CD4-positive, alpha-beta T cell treated with Interleukin-15 for 1 hour (primary cell): ENCODE results near the gene KDM4B.

Experiments
- DNase-seq: peaks from one replicate; pipeline ENCODE4 v3.0.0-alpha.2; 2020

The KDM4B gene

DNA sequence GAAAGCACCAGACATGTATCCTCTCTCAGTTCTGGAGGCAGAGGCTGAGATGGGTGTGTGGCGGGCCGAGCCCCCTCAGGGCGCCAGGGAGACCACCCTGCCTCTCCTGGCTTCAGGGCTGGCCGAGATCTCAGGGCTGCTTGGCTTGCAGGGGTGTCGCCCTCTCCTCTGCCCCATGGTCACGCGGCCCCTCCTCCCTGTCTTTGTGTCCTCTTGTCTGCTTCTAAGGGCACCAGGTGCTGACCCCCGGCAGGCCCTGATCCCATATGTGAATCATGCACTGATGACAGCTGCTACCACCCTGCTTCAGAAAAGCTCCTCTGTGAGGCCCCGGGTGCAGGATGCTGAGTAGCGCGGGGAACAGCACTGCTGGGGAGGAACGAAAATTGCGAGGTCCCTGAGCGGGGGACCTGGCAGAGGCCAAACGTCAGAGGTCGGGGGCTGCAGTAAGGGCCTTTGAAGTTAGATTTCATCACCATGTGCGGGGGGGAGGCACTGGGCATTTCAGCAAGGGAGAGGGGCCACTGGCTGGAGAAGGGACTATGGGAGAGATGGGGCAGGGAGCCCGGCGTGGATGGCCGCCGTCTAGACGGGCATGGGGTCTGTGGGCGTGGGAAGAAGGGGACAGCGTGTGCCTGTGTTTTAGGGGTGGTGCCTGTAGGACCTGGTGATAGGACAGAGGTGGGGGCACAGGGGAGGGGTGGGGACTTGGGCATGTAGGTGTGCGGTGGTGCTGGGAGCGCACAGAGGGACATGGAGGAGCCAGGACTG lies 125.2 kb downstream of the KDM4B start:
- DNase-seq = no peak

DNA sequence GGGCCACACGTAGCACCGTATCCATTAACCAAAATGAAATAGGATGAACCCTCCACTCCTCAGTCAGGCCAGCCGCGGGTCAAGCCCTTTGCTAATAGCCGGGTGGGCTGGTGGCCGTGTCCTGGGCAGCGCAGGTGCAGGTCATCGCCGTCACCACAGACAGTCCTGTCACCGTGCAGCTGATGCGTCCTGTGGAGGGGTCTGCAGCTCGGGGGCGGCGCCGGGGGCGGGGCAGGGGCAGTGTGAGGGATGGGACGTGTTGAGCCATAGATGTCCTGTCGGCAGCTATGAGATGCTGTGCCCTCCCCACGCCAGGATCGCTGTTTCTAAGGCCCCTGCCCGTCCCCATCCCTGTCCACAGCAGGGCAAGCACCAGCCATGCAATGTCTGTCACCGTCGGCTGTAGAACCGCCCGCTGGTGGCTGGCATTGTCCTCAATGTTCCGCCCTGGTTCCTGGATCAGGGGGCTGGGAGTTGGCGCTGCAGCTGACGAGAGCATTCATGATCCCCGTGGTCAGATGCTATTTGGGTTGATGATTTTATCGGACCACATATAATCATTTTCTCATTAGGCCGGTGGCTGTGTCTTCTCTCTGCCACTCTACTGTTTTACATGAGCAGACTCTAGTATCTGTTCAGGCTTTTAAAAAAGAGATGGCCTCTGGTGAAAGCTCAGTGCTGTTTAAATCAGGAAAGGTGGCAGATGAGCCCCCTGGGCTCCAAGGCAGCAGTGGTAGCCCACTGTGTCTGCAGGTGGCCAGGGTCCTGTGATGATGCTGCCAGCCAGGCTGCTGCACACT lies 126.1 kb downstream of the KDM4B start:
- no peak for DNase-seq

DNA sequence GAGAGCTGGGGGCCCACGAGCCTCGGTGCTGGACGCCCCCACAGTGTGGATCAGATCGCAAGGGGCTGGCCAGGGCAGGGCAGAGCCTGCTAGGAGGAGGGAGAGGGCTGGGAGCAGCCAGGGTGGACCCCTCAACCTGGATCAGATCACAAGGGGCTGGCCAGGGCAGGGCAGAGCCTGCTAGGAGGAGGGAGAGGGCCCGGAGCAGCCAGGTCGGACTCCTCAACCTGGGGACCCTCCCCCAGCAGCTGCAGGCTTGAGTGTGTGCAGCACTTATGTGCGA lies 126.6 kb downstream of the KDM4B start:
- no peak for DNase-seq

DNA sequence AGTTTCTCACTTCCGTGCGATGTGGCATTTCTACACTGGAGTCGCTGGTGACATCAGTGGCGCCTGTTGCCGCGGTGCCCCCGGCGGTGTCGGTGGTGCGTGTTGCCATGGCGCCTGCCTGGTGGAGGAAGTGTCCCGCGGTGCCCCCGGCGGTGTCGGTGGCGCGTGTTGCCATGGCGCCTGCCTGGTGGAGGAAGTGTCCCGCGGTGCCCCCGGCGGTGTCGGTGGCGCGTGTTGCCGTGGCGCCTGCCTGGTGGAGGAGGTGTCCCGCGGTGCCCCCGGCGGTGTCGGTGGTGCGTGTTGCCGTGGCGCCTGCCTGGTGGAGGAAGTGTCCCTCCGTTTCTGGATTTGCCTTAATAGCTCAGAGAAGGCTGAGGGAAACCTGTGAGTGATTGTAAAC lies 127.6 kb downstream of the KDM4B start:
- no peak for DNase-seq

DNA sequence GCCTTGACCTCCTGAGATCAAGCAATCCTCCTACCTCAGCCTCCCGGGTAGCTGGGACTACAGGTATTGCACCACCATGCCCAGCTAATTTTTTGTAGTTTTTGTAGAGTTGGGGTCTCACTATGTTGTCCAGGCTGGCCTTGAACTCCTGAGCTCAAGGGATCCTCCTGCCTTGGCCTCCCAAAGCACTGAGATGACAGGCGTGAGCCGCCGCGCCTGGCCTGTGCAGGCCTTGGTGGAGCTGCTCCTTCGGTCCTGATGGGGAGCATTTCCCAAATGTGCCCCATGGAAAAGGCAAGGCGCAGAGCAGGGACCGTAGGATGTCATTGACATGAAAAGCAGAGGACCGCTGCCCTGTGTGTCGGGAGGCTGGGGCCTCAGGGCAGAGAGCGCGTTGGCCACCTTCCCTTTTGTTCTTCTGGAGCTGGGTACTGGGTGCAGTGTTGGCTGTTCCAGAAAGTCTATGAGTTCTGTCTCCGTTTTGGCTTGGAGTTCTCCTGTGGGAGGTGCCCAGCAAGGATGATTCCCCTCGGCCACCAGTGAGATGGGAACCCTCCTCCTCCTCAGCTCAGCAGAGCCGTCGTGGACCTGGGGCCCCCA lies 128.5 kb downstream of the KDM4B start:
- DNase-seq = no peak

DNA sequence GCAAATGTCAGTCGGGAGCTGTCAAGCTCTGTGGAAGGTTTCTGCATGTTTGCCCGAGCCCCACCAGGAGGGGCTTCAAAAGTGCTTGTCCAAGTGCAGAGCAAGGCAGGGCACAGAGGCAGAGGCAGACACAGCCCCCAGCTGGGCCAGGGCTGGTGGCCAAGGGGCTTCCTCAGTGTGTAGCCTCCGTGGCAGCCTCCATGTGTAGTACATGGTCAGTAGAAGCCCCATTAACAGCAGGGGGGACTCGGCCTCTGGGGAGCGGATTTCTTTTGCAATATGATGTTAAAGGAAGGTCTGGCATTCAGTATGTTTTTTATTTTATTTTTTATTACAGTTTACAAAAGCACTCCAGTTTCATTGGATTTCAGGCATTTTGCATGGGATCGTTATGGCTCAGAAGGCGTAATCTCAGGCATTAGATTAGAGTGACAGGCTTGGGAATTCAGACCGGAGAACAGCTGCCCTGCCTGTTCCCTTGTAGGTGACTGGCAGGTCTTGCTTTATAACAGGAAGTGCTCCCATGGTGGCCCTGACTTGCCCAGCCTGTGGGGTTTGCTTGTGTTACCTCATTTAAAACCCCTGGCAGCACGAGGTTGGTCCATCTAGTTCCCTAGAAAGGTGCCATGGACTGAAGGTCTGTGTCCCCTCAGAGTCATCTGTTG lies 129.2 kb downstream of the KDM4B start:
- no peak for DNase-seq

DNA sequence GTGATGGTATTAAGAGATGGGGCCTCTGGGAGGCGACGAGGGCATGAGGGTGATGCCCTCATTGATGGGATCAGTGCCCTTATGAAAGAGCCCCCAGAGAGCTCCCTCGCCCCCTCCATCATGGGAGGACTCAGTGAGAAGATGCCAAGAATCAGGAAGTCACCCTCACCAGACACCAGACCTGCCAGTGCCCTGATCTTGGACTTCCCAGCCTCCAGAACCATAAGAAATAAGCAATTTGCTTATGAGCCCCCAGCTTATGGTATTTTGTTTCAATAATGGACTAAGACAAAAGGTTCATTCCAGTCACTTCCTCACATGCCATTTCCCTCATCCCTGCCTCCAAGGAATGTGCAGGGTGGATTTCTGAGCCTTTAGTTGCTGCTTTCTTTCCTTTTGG lies 129.7 kb downstream of the KDM4B start:
- no peak for DNase-seq

DNA sequence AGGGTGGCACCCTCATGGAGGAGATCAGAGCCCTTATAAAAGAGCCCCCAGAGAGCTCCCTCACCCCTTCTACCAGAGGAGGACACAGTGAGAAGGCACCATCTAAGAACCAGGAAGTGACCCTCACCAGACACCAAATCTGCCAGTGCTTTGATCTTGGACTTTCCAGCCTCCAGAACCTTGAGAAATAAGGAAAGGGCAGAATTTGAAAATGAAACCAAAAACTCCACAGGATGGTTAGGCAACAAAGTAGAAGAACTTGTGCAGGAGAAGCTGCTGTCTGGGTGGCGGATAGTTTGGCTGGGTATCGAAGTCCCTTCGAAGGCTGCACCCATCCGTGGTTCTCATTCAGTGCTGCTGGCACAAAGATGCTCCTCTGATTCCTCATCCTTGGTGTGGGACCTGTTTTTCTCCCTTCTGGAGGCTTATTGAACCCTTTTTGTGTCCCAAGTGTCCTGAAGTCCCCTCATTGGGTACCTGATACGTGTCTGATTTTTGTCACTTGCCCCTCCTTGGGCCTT lies 130.8 kb downstream of the KDM4B start:
- no peak for DNase-seq

DNA sequence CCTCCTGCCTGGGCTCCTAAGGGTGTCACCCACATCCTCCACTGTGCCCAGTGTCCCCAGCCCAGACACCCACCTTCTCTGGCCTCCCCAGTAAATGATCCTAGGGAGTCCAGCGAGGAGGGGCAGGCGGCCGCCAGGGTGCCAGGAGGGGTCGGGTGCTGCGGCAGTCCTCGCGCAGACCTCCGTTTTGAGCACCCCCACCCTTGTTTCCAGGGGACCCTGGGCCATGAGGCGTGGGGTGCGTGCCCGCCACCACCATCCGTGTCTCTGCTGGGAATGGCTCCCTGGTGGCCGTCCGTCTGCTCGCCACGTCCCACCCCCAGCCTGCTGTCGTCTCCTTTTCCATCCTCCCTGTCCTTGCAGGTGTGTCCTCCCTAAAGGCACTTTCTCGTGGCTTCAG lies 133.0 kb downstream of the KDM4B start:
- DNase-seq = no peak

DNA sequence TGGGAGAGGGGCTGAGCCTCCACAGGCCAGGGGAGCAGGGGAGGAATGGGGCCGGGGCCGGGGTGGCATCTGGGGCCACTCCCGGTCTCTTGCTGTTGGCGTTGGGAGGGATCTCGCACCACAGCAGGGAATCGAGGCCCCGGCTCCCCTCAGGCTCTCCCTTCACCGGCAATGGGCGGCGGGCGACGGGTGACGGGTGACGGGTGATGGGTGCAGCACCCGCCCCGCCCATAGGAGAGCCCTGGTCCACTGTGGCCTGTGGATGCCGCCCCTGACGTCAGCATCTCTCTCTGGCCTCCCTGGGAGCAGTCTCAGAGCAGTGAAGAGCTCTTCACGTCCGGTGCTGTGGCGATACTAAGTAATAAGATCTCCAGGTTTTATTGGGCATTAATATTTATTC lies 133.6 kb downstream of the KDM4B start:
- DNase-seq = no peak

DNA sequence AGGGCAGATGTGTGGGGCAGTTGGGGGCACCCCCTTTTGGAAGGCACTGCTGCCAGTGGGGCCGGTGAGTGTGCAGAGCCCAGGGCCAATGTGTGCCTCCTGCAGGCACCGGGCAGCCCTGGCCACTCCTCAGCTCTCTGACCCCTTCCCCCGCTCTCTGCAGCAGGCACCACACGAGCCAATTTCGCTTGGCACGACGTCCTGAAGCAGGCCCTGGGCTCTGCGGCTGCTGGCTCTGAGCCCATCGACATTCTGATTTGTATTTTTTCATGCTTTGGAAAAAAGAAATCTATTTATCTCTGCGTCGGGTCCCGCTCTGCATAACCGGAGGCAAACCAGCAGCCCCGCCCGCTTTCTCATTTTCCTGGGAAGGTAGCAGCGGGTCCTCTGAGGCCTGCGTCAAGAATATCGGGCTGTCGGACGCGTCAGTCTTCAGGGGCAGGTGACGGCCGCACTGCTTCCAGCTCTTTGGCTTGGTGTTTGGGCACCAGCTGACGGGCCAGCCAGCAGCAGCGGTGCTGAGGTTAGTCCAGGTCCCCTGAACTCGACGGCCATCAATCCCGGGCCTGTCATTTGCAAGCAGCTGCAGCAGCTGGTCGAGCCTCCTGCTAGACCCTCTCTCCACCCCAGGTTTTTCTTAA lies 134.3 kb downstream of the KDM4B start:
- no peak for DNase-seq

DNA sequence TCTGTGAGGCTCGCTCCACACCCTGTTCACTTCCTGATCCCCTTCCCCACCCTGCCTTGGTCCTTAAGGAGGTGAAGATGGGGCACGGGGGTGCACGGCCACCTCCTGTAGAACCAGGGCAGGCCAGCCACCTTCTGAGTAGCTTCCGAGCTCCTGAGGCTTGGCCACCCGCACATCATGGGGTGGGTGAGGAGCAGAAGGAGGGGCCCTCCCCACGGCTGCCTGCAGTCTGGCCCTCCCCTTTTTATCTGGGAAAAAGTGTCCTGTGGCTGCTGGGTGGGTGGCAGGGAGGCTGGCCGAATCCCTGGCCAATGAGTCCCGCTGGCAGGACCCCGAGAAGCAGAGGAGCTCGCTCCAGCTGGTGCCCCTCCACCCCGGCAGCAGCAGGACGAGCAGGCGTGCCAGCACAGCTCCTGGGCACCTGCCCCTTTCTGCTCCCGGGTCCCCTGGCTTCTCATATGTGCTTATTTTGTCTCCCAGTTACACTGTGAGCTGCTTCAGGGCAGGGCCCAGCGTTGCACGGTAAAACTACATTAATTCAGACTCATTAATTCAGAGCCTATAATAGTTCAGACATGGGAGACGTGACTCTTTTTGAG lies 135.0 kb downstream of the KDM4B start:
- DNase-seq = no peak

DNA sequence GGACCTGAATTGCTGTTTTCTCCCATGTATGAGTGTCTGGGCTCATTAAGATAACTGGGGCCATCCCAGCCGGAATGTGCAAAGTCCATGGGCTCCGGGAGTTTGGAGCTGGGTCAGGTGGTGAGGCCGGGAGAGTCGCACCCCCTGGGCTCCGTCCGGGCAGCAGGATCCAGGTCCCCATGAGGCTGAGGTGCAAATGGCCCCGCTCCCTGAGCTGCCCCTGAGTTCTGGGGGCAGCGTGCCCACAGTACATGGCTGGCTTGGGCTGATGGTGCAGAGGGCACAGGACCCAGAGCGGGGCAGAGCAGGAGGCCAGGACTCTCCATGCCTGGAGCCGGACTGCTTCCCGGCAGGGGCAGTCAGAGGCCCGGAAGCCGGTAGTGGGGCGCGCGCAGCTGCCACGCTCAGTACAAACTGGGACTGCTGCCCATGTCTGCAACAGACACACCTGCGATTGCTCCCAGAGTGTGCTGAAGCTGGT lies 136.0 kb downstream of the KDM4B start:
- no peak for DNase-seq

DNA sequence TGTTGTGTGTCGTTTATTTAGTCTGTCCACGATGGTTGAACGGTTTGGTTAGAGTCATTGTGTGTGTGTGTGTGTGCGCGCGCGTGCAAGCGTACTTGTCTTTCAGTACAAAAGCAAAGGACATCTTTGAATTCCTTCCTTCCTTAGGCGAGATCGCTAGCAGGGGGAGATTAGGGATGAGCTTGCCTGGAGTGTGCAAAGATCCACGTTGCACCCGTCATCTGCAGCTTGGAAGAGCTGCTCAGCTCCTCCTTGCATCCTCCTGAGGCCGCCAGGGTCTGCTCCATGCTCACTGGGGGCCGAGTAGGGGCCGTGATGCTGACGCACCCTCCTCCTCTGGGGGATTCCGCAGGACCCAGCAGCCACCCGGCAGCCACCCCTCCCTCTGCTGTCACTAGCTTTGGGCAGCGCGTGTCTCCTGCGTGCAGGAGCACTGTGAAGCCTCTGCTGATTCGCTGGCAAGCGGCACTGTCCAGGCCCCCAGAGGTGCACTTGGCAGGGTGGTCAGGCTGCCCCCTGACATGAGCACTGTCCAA lies 137.3 kb downstream of the KDM4B start:
- DNase-seq = no peak

DNA sequence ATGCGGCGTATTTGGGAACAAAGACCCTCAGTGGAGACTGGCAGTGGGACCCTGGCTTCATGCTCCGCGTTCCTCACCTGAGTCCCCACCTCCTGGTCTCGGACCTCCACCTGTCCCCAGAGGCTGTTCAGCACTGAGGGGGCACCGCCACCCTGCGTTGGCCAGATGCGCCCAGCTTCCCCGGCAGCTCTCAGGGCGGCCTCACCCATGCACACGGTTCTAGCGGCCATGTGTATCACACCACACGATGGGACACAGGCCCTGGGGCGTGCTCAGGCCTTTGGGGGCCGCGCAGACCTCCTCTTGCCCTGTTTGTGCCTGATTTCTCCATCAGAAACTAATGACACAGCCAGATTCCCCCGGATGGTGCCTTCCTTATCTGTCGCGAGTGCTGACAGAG lies 138.1 kb downstream of the KDM4B start:
- DNase-seq = no peak

DNA sequence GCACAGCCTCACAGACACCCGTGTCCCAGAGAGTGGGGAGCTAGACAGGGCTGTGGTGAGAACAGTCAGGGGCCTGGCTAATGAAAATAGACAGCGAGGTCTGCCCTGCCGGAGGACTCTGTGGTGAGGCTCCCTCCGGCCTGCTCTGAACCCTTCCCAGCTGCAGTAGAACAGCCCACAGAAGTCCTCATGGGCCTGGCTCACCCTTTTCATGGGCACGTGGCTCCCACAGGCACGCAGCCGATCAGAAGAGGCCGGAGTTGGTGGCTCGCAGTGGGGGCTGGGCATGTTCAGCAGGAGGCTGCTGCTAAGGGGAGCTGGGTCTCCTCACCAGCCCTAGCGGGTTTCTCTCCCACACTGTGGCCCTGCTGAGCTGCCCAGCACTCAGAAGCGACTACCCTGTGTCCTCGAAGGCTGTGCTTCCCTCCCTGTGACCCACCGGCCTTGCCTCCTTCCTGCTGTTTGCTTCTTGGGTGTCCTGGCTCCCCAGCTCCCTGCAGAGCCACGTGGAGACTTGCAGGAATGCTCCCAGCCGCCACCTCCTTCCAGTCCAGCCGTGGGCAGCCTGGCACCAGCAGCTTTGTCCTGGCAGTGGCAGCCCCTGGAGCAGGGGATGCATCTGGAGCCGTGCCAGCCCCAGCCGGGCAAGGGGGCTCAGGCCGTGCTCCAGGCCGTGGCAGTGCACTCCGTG lies 138.7 kb downstream of the KDM4B start:
- no peak for DNase-seq

DNA sequence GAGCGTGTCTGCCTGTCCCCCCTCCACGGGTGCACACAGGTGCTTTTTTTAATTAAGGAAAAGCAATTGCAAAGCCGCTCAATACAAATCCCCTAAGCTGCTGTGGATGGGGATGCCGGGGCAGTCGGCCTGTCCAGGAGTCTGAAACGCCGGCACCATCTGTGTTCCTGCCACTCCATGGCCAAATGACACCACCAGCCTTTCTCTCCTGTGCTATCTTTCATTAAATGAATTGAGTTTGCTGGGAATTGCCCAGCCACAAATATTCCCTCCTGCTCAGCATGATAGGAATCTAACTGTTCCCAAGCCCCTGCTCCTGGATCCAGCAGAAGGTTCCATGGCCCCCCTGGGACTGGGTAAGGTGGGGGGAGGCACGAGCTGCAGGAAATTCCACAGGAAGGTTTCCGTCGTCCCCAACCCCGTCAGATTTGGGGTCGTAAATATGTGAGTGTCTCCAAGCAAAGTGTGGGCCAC lies 139.2 kb downstream of the KDM4B start:
- no peak for DNase-seq

DNA sequence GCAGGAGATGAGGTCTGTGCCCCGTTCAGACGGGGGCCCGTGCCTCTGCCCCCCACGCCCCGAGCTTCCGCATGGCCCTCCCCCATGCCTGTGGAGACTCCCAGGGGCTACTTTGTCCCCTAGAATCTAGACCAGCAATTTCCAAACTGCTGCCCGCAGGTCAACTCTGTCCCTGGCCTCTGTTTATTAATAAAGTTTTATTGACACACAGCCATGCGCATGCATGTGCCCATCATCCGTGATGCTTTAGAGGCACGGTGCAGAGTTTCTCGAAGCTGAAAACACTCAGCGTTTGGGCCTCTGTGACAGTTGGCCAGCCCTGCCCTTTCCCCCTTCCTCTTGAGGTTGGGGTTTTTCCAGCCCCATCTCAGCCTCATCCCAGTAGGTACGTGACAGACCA lies 140.0 kb downstream of the KDM4B start:
- no peak for DNase-seq

DNA sequence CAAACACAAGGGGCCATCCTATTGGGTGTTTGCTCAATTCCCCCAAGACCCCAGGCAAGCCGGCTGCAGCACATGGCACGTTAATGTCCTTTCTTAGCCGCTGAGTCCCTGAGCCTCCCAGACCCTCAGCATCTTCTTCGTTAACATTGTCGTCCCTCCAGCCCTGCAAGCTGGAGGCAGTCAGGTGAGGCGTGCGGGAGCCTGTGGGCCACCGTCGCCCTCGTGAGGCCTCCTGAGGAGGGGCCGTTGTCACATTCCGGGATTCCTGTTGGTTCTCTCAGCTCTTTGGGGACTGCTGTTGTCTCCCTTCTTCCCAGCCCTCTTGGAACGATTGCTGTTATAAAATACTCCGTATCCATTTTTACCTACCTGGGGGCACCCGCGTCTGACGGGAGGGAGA lies 140.6 kb downstream of the KDM4B start:
- no peak for DNase-seq

DNA sequence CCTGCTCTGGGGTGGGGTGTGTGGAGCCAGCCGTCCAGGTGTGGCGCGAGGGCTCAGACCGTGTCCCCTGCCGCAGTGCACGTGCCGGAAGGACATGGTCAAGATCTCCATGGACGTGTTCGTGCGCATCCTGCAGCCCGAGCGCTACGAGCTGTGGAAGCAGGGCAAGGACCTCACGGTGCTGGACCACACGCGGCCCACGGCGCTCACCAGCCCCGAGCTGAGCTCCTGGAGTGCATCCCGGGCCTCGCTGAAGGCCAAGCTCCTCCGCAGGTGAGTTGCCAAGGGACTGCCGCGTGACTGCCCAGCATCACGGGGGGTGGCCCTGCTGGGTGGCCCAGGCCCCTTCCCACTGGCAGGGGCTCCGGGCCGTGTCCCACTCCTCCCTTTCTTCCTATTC lies 141.6 kb downstream of the KDM4B start:
- DNase-seq = no peak

DNA sequence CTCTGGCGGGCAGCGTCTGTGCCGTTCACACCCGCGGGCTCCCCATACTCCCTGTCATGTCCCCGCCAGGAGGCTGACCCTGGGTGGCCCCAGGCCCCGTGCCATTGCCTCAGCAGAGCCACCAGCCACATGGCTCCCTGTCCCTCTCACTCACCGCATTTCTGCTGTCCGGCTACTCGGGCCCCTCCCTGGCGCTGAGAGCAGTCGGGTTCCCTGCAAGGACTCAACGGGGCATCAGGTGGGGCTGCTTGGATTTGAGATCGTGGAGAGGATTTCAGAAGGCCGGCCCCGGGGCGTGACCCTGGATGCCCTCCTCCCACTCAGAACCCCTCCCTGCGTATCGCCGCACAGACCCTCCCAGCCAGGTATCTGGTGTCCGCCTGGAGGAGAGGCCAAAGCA lies 142.1 kb downstream of the KDM4B start:
- DNase-seq = no peak
